A549 treated with Hydrocortisone at 1 μM for 4 hours (cell line): Measurements from ENCODE around the gene GNG4. TPM values are rescaled to one million over a fixed set of nuclear protein-coding genes. Genes with fewer than 3 reads are reported as not detected.

Experiments
- total RNA-seq: library from RNA; stranded (reverse); fragments of 200-300 nt; extraction: Qiagen RNA extraction; gene quantifications from 5 replicates; pipeline ENCODE4 v1.2.3, GENCODE V29; 2022

GNG4 gene
- 9.9 to 15.7 TPM (median 13.7 TPM) in 5 replicates for total RNA-seq

DNA sequence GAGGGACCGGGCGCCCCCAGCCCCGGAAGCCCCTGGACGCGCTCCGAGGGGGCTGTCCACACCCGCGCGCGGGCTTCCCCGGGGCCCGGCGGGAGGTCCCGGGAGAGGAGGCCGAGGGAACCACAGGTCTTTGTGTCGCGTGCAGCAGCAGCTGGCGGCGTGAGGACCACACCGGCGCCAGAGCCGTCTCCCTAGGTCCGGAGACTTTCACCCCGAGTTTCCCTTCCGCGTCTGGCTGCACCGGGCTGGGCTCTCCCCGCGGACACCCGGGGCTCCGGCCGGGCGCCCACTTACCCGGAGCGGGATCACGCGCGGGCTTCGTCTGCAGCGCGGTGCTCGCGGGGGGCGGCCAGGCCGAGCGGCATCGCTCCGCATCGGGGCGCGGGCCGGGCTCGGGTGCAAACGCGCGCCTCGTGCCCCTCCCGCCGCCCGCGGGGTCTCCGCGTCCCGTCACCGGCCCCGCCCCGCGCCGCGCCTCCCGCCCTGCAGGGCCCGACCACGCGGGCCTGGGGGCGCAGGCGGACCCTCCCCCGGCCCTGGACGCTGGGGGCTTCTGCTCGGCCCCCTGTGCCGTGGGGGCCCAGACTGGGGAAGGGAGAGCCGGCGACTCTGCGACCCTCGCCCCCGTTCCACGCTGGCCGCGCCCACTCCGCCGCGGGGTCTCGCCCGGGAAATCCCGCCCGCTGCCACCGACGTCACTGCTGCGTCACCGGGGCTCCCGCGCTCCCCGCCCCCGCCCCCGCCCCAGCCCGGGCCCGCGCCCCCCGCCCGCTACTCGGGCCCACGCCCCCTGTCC, at the start of gene GNG4:
Gene GNG4, minus strand, starts transcription at position 417 of the 796 bp plus-strand sequence. CDS start 65,946 bp downstream, outside the sequence.

DNA sequence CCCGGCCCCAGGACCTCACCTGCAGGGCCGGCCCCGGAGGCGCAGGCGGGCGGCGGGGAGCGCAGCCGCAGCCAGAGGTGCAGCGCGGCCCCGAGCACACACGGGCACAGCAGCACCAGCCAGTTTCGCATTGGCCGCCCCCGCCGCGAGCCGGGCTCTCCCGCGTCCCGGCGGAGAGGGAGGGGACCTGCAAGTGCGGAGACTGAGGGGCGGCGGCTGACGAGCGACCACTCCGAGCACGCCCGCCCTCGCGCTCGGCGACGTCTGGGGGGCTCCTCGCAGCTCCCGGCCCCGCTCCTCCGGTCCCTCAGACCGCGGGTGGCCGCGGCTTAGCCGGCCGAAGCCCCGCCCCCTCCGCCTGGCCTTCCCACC, 145.5 kb downstream of the GNG4 start, which contains the start of gene B3GALNT2:
Gene B3GALNT2, minus strand, starts transcription at position 331 of the 372 bp plus-strand sequence. Its CDS starts 200 bp downstream, at position 131.

Other genes starting within 250 kb of the GNG4 start
- 15.2 to 23.8 TPM (median 17.9 TPM) in 5 replicates for gene B3GALNT2, start 145.3 kb downstream of the GNG4 start, total RNA-seq
- gene LYST, start 217.1 kb upstream of the GNG4 start, total RNA-seq, result 3.9 to 4.4 TPM (median 4.1 TPM) in 5 replicates